IPS DF 6.9 (cell line): ENCODE measurements around the gene SLC37A1.

Experiments used
- DNase-seq: peaks from one replicate; pipeline ENCODE4 v3.0.0-alpha.2; 2013; ENCODE audit warnings: low read depth, low spot score
- H3K27ac ChIP-seq: one replicate; pipeline ENCODE4 v1.5.1; 2013; ENCODE audit warnings: low read length, control low read depth
- H3K27me3 ChIP-seq: 2 replicates; pipeline ENCODE4 v1.6.1; 2013; ENCODE audit warnings: mild to moderate bottlenecking, low read length; ENCODE audit not compliant: control insufficient read depth, insufficient read depth
- H3K36me3 ChIP-seq: 2 replicates; pipeline ENCODE4 v1.6.1; 2013; ENCODE audit warnings: low read length; ENCODE audit not compliant: control insufficient read depth, insufficient read depth
- H3K4me1 ChIP-seq: 2 replicates; pipeline ENCODE4 v1.6.1; 2013; ENCODE audit warnings: low read length; ENCODE audit not compliant: control insufficient read depth, insufficient read depth
- H3K4me3 ChIP-seq: 2 replicates; pipeline ENCODE4 v1.5.1; 2013; ENCODE audit warnings: mild to moderate bottlenecking, low read length
- H3K9me3 ChIP-seq: 2 replicates; pipeline ENCODE4 v1.6.1; 2013; ENCODE audit warnings: low read length, inconsistent platforms; ENCODE audit not compliant: control insufficient read depth, insufficient read depth
- WGBS: extraction: QIAGEN DNeasy Blood & Tissue Kit; methylation state at CpG from one replicate; pipeline ENCODE4 v1.1.7; 2013; ENCODE audit warnings: mixed read lengths, missing lambda C conversion rate; ENCODE audit not compliant: insufficient read length, insufficient coverage; 5-methylcytosine and 5-hydroxymethylcytosine counted together

The SLC37A1 gene

DNA sequence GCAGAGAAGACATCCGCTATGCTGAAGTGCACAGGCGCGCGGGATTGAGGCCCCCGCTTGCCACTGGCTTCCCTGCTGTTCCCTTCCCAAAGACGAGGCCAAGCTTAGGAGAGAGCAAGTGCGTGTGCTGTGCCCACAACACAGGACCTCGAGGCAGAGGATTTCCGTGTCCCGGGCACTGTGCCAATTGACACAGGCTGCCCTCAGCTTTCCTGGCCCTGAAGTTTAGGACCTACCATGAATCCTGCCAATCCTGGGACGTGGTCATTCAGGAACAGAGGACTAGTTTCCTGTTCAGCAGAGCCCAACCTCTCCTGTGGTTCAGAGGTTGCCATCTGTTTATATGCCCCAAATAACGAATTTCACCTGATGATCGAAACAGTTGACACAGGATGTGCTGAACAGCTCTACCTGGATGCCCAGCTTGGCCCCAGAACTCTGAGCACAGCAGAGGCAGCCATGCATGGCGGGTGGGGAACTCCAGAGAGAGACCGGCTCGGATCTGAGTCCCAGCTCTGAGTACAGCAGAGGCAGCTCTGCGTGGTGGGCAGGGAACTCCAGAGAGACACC, 22.0 kb downstream of the SLC37A1 start:
- no peak overlapping the region for H3K27ac ChIP-seq
- no peak overlapping the region for H3K4me3 ChIP-seq
- peaks cover 8% of the 10 kb centered on the region for H3K36me3 ChIP-seq
- no peaks in the 10 kb centered on the region for H3K9me3 ChIP-seq
- no peaks in the 10 kb centered on the region for H3K27me3 ChIP-seq
- peaks cover 1% of the 10 kb centered on the region; the same call in 1 of the 2 replicates for H3K4me1 ChIP-seq
- no peak for DNase-seq
- no CpG with 5 or more reads among the region's 17 CpGs for WGBS

DNA sequence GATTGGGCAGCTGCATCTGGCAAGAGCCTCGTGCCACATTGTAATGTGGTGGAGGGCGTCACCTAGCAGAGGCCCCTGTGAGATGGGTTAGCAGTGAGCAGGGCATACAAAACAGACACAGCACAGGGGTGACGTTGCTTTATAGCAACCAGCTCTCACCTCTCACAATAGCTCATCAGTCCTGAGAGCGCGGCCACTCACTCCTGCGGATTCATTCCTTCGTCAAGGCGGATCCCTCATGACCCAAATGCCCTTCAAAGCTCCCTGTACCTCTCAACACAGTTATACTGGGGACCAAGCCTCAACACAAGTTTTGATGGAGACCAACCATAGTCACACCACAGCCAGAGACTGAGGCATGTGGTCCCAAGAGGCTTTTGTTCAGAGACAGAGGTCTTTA, 22.9 kb downstream of the SLC37A1 start:
- no CpG with 5 or more reads among the region's 8 CpGs for WGBS

DNA sequence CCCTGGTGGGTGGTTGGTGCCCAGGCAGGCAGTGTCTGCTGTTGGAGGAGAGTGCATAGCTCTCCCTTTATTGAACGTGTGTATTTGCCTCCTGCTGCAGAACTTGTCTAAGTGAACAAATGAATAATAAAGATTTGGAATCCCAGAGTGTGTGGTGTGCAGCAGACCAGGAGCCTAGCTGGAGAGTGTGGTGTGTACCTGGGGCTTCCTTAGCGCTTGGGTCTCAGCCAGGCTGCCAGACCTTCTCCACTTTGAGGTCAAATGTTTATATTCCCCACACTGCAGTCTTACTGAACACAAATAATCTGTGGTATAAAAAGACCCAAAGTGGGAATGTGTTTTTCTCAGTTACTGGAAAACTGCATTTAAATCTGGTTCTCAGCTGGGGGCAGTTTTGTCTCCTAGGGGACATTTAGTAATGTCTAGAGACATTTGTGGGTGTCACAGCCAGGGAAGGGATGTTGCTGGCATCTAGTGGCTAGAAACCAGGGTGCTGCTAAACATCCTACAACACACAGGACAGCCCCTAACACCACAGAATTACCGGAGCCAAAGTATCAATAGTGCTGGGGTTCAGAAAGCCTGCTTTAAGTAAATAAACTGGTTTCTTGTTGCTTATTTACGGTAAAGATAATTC, 23.6 kb downstream of the SLC37A1 start:
- Histone ChIP-seq H3K9me3 (no peaks in the 10 kb centered on the region), H3K4me3 (no peak overlapping the region), H3K27me3 (no peaks in the 10 kb centered on the region), H3K4me1 (peaks cover 1% of the 10 kb centered on the region; the same call in 1 of the 2 replicates), H3K36me3 (peaks cover 8% of the 10 kb centered on the region), H3K27ac (no peak overlapping the region)
- DNase-seq: no peak
- no CpG with 5 or more reads among the region's 4 CpGs for WGBS

More for the DNA sequence above, 22.9 kb downstream of the SLC37A1 start:
- H3K4me3 ChIP-seq: no peak overlapping the region
- H3K9me3 ChIP-seq: no peaks in the 10 kb centered on the region
- H3K27ac ChIP-seq: no peak overlapping the region
- peaks cover 1% of the 10 kb centered on the region; the same call in 1 of the 2 replicates for H3K4me1 ChIP-seq
- no peaks in the 10 kb centered on the region for H3K27me3 ChIP-seq
- peaks cover 8% of the 10 kb centered on the region for H3K36me3 ChIP-seq
- no peak for DNase-seq

DNA sequence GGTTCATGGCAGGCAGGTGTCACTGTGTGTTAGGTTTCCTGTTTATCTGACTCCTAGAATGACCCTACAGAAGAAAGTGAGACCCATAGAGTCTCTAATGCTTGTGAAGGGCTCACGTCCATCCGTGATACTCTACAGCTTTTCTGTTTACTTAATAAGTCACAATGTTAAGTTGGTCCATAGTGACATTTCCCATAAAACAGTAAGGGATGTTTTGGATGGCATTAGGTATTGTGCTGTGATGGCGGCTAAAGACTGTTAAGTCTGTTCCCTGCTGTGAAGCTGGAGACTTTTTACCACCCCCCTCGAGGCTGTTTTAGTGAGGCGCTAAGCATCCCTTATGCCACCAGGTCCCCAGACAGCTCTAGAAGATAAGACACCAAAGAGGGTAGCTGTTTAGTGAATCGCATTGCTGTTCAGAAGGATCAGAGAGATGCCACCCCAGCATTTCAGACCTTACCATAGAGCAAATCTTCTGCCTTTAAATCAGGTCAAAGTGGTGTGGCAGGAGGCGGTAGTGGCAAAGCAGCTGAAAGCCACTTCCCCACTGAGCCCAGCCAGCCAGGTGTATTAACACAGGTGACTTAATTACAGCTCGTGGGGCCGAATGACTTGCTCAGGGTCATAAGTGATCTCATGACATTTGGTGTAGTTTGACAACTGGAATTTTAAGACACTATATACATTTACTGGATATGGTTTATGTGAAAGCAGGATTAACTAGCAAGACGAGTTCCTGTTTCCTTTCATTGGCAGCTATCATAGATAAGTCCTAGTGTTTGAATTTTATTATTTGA, 25.0 kb downstream of the SLC37A1 start:
- no CpG with 5 or more reads among the region's 10 CpGs for WGBS
- Histone ChIP-seq H3K9me3 (no peaks in the 10 kb centered on the region), H3K4me1 (peaks cover 1% of the 10 kb centered on the region; the same call in 1 of the 2 replicates), H3K27me3 (no peaks in the 10 kb centered on the region), H3K4me3 (no peak overlapping the region), H3K36me3 (peaks cover 8% of the 10 kb centered on the region), H3K27ac (no peak overlapping the region)
- no peak for DNase-seq

DNA sequence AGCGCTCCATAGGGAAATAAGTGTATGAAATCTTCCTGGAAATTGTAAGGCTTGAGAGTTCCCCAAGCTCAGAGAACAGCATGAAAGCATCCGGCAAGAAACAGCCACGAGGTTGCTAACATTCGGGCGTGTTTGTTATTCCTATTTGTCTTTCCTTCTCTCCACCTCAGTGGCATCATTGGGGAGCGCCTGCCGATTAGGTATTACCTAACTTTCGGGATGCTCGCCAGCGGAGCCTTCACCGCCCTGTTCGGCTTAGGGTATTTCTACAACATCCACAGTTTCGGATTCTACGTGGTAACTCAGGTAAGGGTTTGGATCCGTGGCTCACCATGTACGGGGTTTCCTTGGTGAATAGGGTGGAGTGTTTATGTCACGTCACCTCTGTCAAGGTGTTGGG, 25.7 kb downstream of the SLC37A1 start:
- WGBS: no CpG with 5 or more reads among the region's 17 CpGs
- no peak for DNase-seq
- Histone ChIP-seq H3K27me3 (no peaks in the 10 kb centered on the region), H3K9me3 (no peaks in the 10 kb centered on the region), H3K4me3 (no peak overlapping the region), H3K27ac (no peak overlapping the region), H3K36me3 (peaks cover 7% of the 10 kb centered on the region), H3K4me1 (peaks cover 1% of the 10 kb centered on the region; the same call in 1 of the 2 replicates)

GRCh38 chr21:42539931-42540343, 26.3 kb downstream of the SLC37A1 start:
- H3K36me3 ChIP-seq: peaks cover 2% of the 10 kb centered on the region
- H3K27ac ChIP-seq: no peak overlapping the region
- no peak overlapping the region for H3K4me3 ChIP-seq
- no CpG with 5 or more reads among the region's 7 CpGs for WGBS
- no peak for DNase-seq
- no peaks in the 10 kb centered on the region; the same call in 1 of the 2 replicates for H3K4me1 ChIP-seq
- H3K27me3 ChIP-seq: no peaks in the 10 kb centered on the region
- H3K9me3 ChIP-seq: no peaks in the 10 kb centered on the region

- no peak for DNase-seq
- H3K4me3 ChIP-seq: no peak overlapping the region
- WGBS: no CpG with 5 or more reads among the region's 8 CpGs
- H3K27me3 ChIP-seq: no peaks in the 10 kb centered on the region
- no peaks in the 10 kb centered on the region for H3K9me3 ChIP-seq
- H3K4me1 ChIP-seq: no peaks in the 10 kb centered on the region; the same call in 1 of the 2 replicates
- H3K27ac ChIP-seq: no peak overlapping the region
- peaks cover 3% of the 10 kb centered on the region for H3K36me3 ChIP-seq
Measured at GRCh38 chr21:42540396-42540795, 26.7 kb downstream of the SLC37A1 start.

- Histone ChIP-seq H3K4me1 (no peaks in the 10 kb centered on the region; the same call in 1 of the 2 replicates), H3K4me3 (no peak overlapping the region), H3K9me3 (no peaks in the 10 kb centered on the region), H3K27me3 (no peaks in the 10 kb centered on the region), H3K36me3 (peaks cover 7% of the 10 kb centered on the region; the same call in 1 of the 2 replicates), H3K27ac (no peak overlapping the region)
- WGBS: no CpG with 5 or more reads among the region's 12 CpGs
- no peak for DNase-seq
Measured at GRCh38 chr21:42541174-42541573, 27.5 kb downstream of the SLC37A1 start.

DNA sequence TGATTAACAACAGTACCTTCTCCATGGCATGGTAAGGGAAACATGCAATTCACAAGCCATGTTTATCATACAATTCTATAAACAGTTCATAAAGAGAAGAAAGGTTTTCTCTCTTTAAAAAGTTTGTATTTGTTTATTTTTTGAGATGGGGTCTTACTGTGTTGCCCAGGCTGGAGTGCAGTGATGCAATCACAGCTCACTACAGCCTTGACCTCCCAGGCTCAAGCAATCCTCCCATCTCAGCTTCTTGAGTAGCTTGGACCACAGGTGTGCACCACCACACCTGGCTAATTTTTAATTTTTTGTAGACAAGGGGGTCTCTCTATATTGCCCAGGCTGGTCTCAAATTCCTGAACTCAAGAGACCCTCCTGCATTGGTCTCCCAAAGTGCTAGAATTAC, 28.0 kb downstream of the SLC37A1 start:
- no peak overlapping the region for H3K27ac ChIP-seq
- no peak for DNase-seq

DNA sequence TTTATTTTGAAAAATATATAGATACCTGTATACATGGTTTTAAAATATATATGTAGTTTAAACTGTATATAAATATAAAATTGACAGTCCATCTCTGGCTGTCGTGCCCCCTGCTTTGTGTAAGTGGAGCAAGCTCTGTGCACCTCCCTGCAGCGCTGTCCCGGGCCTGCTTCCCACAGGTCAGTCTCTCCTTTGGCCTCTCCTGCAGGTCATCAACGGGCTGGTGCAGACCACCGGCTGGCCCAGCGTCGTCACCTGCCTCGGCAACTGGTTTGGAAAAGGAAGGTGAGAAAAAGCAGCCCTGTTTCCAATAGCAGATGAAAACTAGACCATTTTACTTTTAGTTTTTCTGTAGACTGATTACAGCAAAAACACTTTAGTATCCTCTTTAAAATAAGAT, 28.5 kb downstream of the SLC37A1 start:
- Histone ChIP-seq H3K27me3 (no peaks in the 10 kb centered on the region), H3K36me3 (peaks cover 7% of the 10 kb centered on the region; the same call in 1 of the 2 replicates), H3K9me3 (no peaks in the 10 kb centered on the region), H3K4me1 (no peaks in the 10 kb centered on the region; the same call in 1 of the 2 replicates), H3K4me3 (no peak overlapping the region), H3K27ac (no peak overlapping the region)
- WGBS: no CpG with 5 or more reads among the region's 8 CpGs
- DNase-seq: no peak

More for the DNA sequence above, 28.0 kb downstream of the SLC37A1 start:
- no peak overlapping the region for H3K4me3 ChIP-seq
- no peaks in the 10 kb centered on the region; the same call in 1 of the 2 replicates for H3K4me1 ChIP-seq
- H3K9me3 ChIP-seq: no peaks in the 10 kb centered on the region
- H3K36me3 ChIP-seq: peaks cover 7% of the 10 kb centered on the region; the same call in 1 of the 2 replicates
- no peaks in the 10 kb centered on the region for H3K27me3 ChIP-seq
